ENCODE results near the gene NECAB2.

- TF ChIP-seq ZNF274 (IDR thresholded peaks at IDR 0.05; ENCODE audit: low read depth, low read length), result no peak
- no peak for TF ChIP-seq YY1 (IDR thresholded peaks at IDR 0.05; ENCODE audit: insufficient read depth, insufficient read length)
Measured at GRCh38 chr16:83935858-83936255, 32.2 kb upstream of the NECAB2 start.
